PC-3 (cell line): Measurements from ENCODE around the gene DLX2. TPM values are rescaled to one million over a fixed set of nuclear protein-coding genes. Genes with fewer than 3 reads are reported as not detected.

ENCODE experiments used
- ATAC-seq: fragments of 200-7000 bp; cut with Tn5 transposase; 2 replicates; pipeline ENCODE4 v1.9.1; 2020; ENCODE audit warnings: mild to moderate bottlenecking, moderate library complexity
- BruUV-seq: library from RNA; stranded (reverse); fragments of 400-500 nt; replicated peaks from 2 replicates; lab custom pipeline; 2021; lab: Mats Ljungman, UMichigan
- CTCF ChIA-PET: fragments of 300-600 bp; sonication (Branson Sonifier 250); formaldehyde crosslinking; loops from one replicate; lab custom pipeline; 2022; ENCODE audit warnings: antibody characterized with exemption; lab: Charles Lee
- POLR2A ChIA-PET: fragments of 300-600 bp; sonication (Branson Sonifier 250); formaldehyde crosslinking; loops from one replicate; lab custom pipeline; 2022; ENCODE audit warnings: antibody characterized with exemption; ENCODE audit not compliant: unreplicated experiment; lab: Charles Lee
- DNase-seq: peaks from one replicate; pipeline ENCODE4 v3.0.0-alpha.2; 2015
- H2AFZ ChIP-seq: fragments of 300-600 bp; sonication (generic); 2 replicates; pipeline ENCODE4 v1.6.0; 2016; ENCODE audit warnings: antibody characterized with exemption, low read length
- H3F3A ChIP-seq: fragments of 300-600 bp; sonication (generic); one replicate; pipeline ENCODE4 v1.6.0; 2017; ENCODE audit warnings: antibody characterized with exemption, low read length, control low read depth, mild to moderate bottlenecking; ENCODE audit not compliant: unreplicated experiment
- H3K27ac ChIP-seq: fragments of 300-600 bp; sonication (generic); 2 replicates; pipeline ENCODE4 v1.5.1; 2016; ENCODE audit warnings: mild to moderate bottlenecking, low read length
- H3K27me3 ChIP-seq: fragments of 300-600 bp; sonication (generic); 2 replicates; pipeline ENCODE4 v1.6.1; 2016; ENCODE audit warnings: low read length, mixed read lengths
- H3K36me3 ChIP-seq: fragments of 300-600 bp; sonication (generic); 2 replicates; pipeline ENCODE4 v1.6.1; 2016; ENCODE audit warnings: low read depth, mixed run types, low read length, mixed read lengths
- H3K4me1 ChIP-seq: fragments of 300-600 bp; sonication (generic); 2 replicates; pipeline ENCODE4 v1.5.1; 2016; ENCODE audit warnings: low read length; ENCODE audit not compliant: insufficient read depth
- H3K4me2 ChIP-seq: fragments of 300-600 bp; sonication (generic); 2 replicates; pipeline ENCODE4 v1.6.0; 2016; ENCODE audit warnings: low read length
- H3K4me3 ChIP-seq: fragments of 300-600 bp; sonication (generic); 2 replicates; pipeline ENCODE4 v1.5.1; 2016; ENCODE audit warnings: mild to moderate bottlenecking, low read length, mixed read lengths
- H3K79me2 ChIP-seq: fragments of 300-600 bp; sonication (generic); 2 replicates; pipeline ENCODE4 v1.6.1; 2017; ENCODE audit warnings: low read length, mixed read lengths
- H3K9ac ChIP-seq: fragments of 300-600 bp; sonication (generic); 2 replicates; pipeline ENCODE4 v1.6.0; 2016; ENCODE audit warnings: mild to moderate bottlenecking, low read length
- H3K9me2 ChIP-seq: fragments of 300-600 bp; sonication (generic); replicated peaks from 2 replicates; pipeline ENCODE4 v1.6.1; 2016; ENCODE audit warnings: mixed run types, low read length, mixed read lengths
- H3K9me3 ChIP-seq: fragments of 300-600 bp; sonication (generic); 2 replicates; pipeline ENCODE4 v1.6.1; 2016; ENCODE audit warnings: low read length, mixed read lengths
- H4K20me1 ChIP-seq: fragments of 300-600 bp; sonication (generic); 2 replicates; pipeline ENCODE4 v1.6.1; 2016; ENCODE audit warnings: low read length, mixed read lengths
- CTCF ChIP-seq: fragments of 300-600 bp; sonication (generic); conservative IDR thresholded peaks from 2 replicates; pipeline ENCODE4 v1.5.1; 2017; ENCODE audit warnings: antibody characterized with exemption, low read depth, mild to moderate bottlenecking, low read length
- EZH2 ChIP-seq: fragments of 300-600 bp; sonication (generic); IDR thresholded peaks from one replicate; pipeline ENCODE4 v1.6.1; 2017; ENCODE audit warnings: antibody characterized with exemption, mild to moderate bottlenecking, low read length; ENCODE audit not compliant: unreplicated experiment
- EZH2phosphoT487 ChIP-seq: fragments of 300-600 bp; sonication (generic); IDR thresholded peaks from 2 replicates; pipeline ENCODE4 v1.6.1; 2018; ENCODE audit warnings: mild to moderate bottlenecking, antibody characterized with exemption, low read length, borderline replicate concordance
- intact Hi-C: fragments of 100-400 bp; cut with micrococcal nuclease; formaldehyde crosslinking; loops from 2 replicates; pipeline ENCODE4 v1.9.0; 2023
- total RNA-seq: library from RNA; depleted of rRNA; stranded (reverse); fragments of >200 nt; gene quantifications from 2 replicates; pipeline ENCODE4 v1.2.3, GENCODE V29; 2014

Gene DLX2
- total RNA-seq, 1 experiment from 2014 or later, result 1.4 TPM

DNA sequence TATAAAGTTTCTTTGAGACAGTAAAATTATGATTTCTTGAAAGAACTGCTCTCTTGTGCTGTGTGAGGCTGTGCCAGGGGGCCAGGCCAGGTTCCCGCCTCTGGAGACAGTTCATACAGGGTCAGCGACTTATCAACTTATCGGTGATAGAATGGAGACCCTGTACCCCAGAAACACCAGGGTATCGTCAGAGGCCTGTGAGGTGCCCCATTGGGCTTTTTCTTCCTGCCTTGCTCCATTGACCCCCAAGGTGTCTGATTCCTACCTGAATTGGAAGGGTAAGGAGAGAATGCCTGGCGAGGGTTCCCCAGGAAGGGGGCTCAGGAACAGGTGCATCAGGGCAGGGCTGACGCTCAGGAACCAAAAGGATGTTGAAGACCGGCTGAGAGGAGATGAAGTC, 13.1 kb downstream of the DLX2 start:
- Histone ChIP-seq H3K9me2 (no peaks in the 10 kb centered on the region), H3K9me3 (no peaks in the 10 kb centered on the region), H3K9ac (no peak overlapping the region), H3K27me3 (no peaks in the 10 kb centered on the region), H3K36me3 (no peaks in the 10 kb centered on the region), H3K27ac (no peak overlapping the region), H3K4me3 (no peak overlapping the region), H4K20me1 (no peaks in the 10 kb centered on the region), H3K4me1 (peaks cover 14% of the 10 kb centered on the region; the same call in 1 of the 2 replicates), H3F3A (peaks cover 3% of the 10 kb centered on the region), H2AFZ (no peak overlapping the region), H3K79me2 (peaks cover 26% of the 10 kb centered on the region), H3K4me2 (no peak overlapping the region)
- intact Hi-C loops, result no loop called here
- TF ChIP-seq CTCF (no peak), EZH2phosphoT487 (no peak), EZH2 (no peak)
- ChIA-PET CTCF (no interaction called here), POLR2A (no interaction called here)
- BruUV-seq, result no TSS peak
- no peak for DNase-seq
- ATAC-seq, result no peak

- Histone ChIP-seq H3K27me3 (no peaks in the 10 kb centered on the region), H4K20me1 (no peaks in the 10 kb centered on the region), H3K9ac (no peak overlapping the region), H3K79me2 (peaks cover 26% of the 10 kb centered on the region), H2AFZ (no peak overlapping the region), H3K4me3 (no peak overlapping the region), H3K9me3 (no peaks in the 10 kb centered on the region), H3K4me1 (peaks cover 15% of the 10 kb centered on the region; the same call in 1 of the 2 replicates), H3F3A (peaks cover 3% of the 10 kb centered on the region), H3K4me2 (no peak overlapping the region), H3K27ac (no peak overlapping the region), H3K36me3 (no peaks in the 10 kb centered on the region), H3K9me2 (no peaks in the 10 kb centered on the region)
- TF ChIP-seq CTCF, result no peak
- TF ChIP-seq EZH2, result no peak
- no peak for TF ChIP-seq EZH2phosphoT487
- ChIA-PET POLR2A (no interaction called here), CTCF (no interaction called here)
- intact Hi-C loops, result no loop called here
- DNase-seq, result no peak
- ATAC-seq, result no peak
- BruUV-seq, result no TSS peak
Measured at GRCh38 chr2:172089005-172089504, 13.6 kb downstream of the DLX2 start.

- H3K4me3 ChIP-seq, result no peak overlapping the region
- H2AFZ ChIP-seq, result no peak overlapping the region
- H3K36me3 ChIP-seq, result no peaks in the 10 kb centered on the region
- no peaks in the 10 kb centered on the region for H3K27me3 ChIP-seq
- no peaks in the 10 kb centered on the region for H3K9me2 ChIP-seq
- ChIA-PET POLR2A (no interaction called here), CTCF (interaction anchor here (0.6 kb wide), 1 partner anchor 143 kb away, joined by 4 read pairs; no protein-coding TSS in a partner anchor)
- H3K79me2 ChIP-seq, result peaks cover 26% of the 10 kb centered on the region
- no TSS peak for BruUV-seq
- intact Hi-C loops, result no loop called here
- peaks cover 3% of the 10 kb centered on the region for H3F3A ChIP-seq
- no peak for DNase-seq
- H3K9ac ChIP-seq, result no peak overlapping the region
- no peaks in the 10 kb centered on the region for H3K9me3 ChIP-seq
- ATAC-seq, result no peak
- TF ChIP-seq EZH2phosphoT487 (no peak), EZH2 (no peak), CTCF (no peak)
- H3K4me1 ChIP-seq, result peaks cover 16% of the 10 kb centered on the region; the same call in 1 of the 2 replicates
- no peaks in the 10 kb centered on the region for H4K20me1 ChIP-seq
- H3K4me2 ChIP-seq, result no peak overlapping the region
- no peak overlapping the region for H3K27ac ChIP-seq
Measured at GRCh38 chr2:172088245-172089004, 14.3 kb downstream of the DLX2 start.
